IPS-20b (cell line): Measurements from ENCODE around the gene EIF2B1.
A peak's percentile ranks its signal among the peaks of the same experiment; 100 is the strongest.
"Not testable (repeated sequence)": the region's sequence is repeated elsewhere in the genome, so short reads cannot be mapped to it uniquely, and the experiment has no call there.

Experiments used
- H3K27ac ChIP-seq: one replicate; pipeline ENCODE4 v1.5.1; 2013; ENCODE audit warnings: low read length
- H3K27me3 ChIP-seq: 2 replicates; pipeline ENCODE4 v1.6.1; 2013; ENCODE audit warnings: mild to moderate bottlenecking, low read length, inconsistent platforms; ENCODE audit not compliant: insufficient read depth
- H3K36me3 ChIP-seq: 2 replicates; pipeline ENCODE4 v1.6.1; 2013; ENCODE audit warnings: low read depth, mild to moderate bottlenecking, inconsistent platforms, low read length, moderate library complexity; ENCODE audit not compliant: insufficient read depth
- H3K4me1 ChIP-seq: 2 replicates; pipeline ENCODE4 v1.6.1; 2013; ENCODE audit warnings: mild to moderate bottlenecking, control low read depth, inconsistent platforms, low read length, moderate library complexity; ENCODE audit not compliant: insufficient read depth
- H3K4me3 ChIP-seq: 2 replicates; pipeline ENCODE4 v1.5.1; 2013; ENCODE audit warnings: mild to moderate bottlenecking, low read length, inconsistent platforms
- H3K9ac ChIP-seq: 2 replicates; pipeline ENCODE4 v1.6.1; 2013; ENCODE audit warnings: low read depth, mild to moderate bottlenecking, inconsistent platforms, low read length, moderate library complexity
- H3K9me3 ChIP-seq: 2 replicates; pipeline ENCODE4 v1.6.1; 2013; ENCODE audit warnings: mild to moderate bottlenecking, low read depth, low read length, inconsistent platforms; ENCODE audit not compliant: insufficient read depth

Gene EIF2B1

DNA sequence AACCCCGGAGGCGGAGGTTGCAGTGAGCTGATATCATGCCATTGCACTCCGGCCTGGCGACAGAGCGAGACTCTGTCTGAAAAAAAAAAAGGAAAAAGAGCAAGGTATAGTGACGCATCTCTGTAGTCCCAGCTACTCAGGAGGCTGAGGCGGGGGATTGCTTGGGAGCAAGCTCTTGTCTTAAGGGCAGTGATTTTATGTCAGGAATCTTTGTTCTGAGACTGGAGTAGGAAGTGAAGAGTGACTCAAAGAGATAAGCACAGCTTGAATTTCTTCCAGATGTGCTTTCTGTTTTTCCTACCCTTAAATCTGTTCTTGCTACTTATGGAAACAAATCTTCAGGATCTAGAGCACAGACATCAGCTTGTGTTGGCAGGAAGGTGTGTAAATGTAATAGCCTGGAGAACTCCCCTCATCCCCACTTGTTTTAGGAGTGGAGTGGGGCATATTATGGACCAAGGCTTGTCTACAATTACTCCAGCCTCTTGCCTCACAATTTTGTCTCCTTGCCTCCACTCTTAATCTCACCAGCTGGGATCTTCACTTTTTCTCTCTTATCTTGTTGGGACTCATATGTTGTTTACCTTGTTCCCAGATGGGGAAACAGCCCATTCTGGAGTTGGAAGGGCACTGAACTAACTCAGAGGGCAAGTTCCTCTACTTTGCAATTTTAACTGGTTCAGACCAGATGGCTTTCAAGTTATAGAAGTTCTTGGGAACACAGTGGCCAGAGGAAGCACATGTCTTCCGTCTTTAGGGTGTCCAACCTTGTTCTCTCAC, 41.6 kb downstream of the EIF2B1 start:
- no peaks in the 10 kb centered on the region for H3K27me3 ChIP-seq
- no peaks in the 10 kb centered on the region for H3K9me3 ChIP-seq
- H3K36me3 ChIP-seq: peaks cover 96% of the 10 kb centered on the region
- H3K4me3 ChIP-seq: no peak overlapping the region
- H3K27ac ChIP-seq: no peak overlapping the region
- no peak overlapping the region for H3K9ac ChIP-seq
- no peaks in the 10 kb centered on the region for H3K4me1 ChIP-seq

DNA sequence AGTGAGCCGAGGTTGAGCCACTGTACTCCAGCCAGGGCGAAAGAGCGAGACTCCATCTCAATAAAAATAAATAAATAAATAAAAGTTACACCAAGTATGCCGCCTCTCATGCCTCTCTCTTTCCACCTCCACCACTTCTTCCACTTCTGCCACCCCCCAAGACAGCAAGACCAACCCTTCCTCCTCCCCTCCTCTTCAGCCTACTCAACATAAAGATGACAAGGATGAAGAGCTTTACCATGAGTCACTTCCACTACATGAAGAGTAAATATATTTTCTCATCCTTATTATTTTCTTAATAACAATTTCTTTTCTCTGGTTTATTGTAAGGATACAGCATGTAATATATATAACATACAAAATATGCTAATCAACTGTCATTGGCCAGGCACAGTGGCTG, 52.7 kb downstream of the EIF2B1 start:
- H3K4me3 ChIP-seq: no peak overlapping the region
- H3K36me3 ChIP-seq: no peaks in the 10 kb centered on the region
- H3K9ac ChIP-seq: no peak overlapping the region
- no peaks in the 10 kb centered on the region; the same call in 1 of the 2 replicates for H3K9me3 ChIP-seq
- peaks cover 4% of the 10 kb centered on the region; the same call in 1 of the 2 replicates for H3K4me1 ChIP-seq
- no peak overlapping the region for H3K27ac ChIP-seq
- no peaks in the 10 kb centered on the region for H3K27me3 ChIP-seq

DNA sequence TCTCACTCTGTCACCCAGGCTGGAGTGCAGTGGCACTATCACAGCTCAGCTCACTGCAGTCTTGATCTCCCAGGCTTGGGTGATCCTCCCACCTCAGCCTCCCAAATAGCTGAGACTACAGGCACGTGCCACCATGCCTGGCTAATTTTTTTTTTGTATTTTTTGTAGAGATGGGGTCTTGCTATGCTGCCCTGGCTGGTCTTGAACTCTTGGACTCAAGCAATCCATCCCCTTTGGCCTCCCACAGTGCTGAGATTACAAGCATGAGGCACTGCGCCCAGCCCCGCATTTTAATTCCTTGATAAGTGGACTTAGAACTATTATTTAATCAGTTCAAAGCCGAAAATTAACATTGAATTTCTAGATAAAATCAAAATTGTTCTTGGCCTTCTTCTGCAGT, 54.7 kb downstream of the EIF2B1 start:
- H3K4me3 ChIP-seq, H3K27me3 ChIP-seq, H3K9ac ChIP-seq, H3K4me1 ChIP-seq, H3K36me3 ChIP-seq, H3K27ac ChIP-seq, H3K9me3 ChIP-seq: not testable (repeated sequence)

DNA sequence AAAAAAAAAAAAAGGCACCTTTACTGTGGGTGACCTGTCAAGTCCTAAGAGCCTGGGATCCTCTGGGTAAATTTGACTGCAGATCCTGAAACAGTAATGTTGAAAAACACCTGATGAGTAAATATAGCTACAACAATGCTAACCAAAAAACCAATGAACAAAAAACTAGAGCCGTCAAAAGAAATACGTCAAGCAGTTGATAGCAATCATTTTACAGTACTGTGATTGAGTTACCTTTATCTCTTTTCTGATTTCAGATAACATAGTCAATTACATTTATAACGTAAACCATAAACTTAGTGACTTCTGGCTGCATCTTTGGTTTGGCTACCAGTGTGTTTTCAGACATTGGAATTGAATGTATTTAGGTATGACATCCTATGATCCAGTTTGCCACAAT, 55.2 kb downstream of the EIF2B1 start:
- Histone ChIP-seq H3K9ac (no peak overlapping the region), H3K9me3 (no peaks in the 10 kb centered on the region; the same call in 1 of the 2 replicates), H3K36me3 (no peaks in the 10 kb centered on the region), H3K4me1 (no peaks in the 10 kb centered on the region), H3K27ac (no peak overlapping the region), H3K4me3 (no peak overlapping the region), H3K27me3 (no peaks in the 10 kb centered on the region)

DNA sequence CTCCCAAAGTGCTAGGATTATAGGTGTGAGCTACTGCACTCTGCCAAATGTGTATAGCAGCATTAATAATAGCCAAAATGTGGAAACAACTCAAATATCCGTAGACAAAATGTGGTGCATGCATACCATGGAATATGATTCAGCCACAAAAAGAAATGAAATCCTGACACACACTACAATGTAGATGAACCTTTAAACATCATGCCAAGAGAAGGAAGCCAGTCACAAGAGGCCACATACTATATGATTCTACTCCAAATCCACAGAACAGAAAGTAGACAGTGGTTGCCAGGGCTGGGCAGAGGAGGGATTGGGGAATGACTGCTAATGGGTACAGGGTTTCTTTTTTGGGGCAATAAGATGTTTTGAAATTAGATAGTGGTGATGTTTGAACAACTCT, 56.9 kb downstream of the EIF2B1 start:
- Histone ChIP-seq H3K4me1 (no peaks in the 10 kb centered on the region), H3K36me3 (no peaks in the 10 kb centered on the region), H3K4me3 (no peak overlapping the region), H3K9ac (no peak overlapping the region), H3K9me3 (no peaks in the 10 kb centered on the region; the same call in 1 of the 2 replicates), H3K27ac (no peak overlapping the region), H3K27me3 (no peaks in the 10 kb centered on the region)

DNA sequence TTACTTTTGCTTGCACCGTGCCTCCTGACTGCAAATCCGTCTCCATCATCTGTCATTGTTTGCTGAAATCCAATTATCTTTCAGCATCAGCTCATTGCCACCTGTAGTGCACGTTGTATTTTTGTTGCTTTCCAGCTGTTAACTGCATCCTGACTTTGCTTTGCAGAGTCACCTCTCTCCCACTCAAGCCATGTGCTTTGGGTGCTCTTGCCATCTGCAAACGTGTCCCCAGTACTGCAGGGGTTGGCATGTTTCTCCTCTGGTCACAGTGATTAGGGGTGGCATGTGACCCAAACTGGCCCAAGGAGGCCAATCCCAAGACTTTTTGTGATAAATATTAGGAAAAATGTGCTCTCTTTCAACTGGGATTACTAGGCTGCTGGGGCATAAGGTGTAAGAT, 59.6 kb downstream of the EIF2B1 start:
- Histone ChIP-seq H3K27ac (no peak overlapping the region), H3K4me1 (peaks cover 4% of the 10 kb centered on the region; the same call in 1 of the 2 replicates), H3K4me3 (no peak overlapping the region), H3K9ac (no peak overlapping the region), H3K36me3 (no peaks in the 10 kb centered on the region), H3K9me3 (no peaks in the 10 kb centered on the region; the same call in 1 of the 2 replicates), H3K27me3 (no peaks in the 10 kb centered on the region)

DNA sequence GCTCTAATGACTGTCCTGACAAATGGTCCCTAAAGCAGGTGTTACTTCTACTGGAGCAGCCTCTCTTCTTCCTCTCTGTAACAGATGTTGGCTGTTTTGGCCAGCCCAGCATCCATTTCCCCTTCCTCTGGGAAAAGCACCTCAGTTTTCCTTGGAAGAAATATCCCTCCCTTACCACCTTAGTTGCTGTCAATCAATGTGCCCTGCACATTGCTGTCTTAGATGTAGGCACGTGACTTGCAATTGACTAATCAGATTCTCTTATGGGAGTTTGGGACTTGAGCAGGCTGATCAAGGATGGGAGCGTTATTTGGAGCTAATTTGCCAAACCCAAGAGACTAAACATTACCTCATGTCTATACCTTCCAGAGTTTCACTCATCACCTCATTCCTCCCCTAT, 61.1 kb downstream of the EIF2B1 start:
- H3K27me3 ChIP-seq: no peaks in the 10 kb centered on the region
- H3K27ac ChIP-seq: no peak overlapping the region
- H3K4me3 ChIP-seq: no peak overlapping the region
- H3K36me3 ChIP-seq: no peaks in the 10 kb centered on the region
- H3K4me1 ChIP-seq: peaks cover 4% of the 10 kb centered on the region; the same call in 1 of the 2 replicates
- no peaks in the 10 kb centered on the region; the same call in 1 of the 2 replicates for H3K9me3 ChIP-seq
- H3K9ac ChIP-seq: no peak overlapping the region

DNA sequence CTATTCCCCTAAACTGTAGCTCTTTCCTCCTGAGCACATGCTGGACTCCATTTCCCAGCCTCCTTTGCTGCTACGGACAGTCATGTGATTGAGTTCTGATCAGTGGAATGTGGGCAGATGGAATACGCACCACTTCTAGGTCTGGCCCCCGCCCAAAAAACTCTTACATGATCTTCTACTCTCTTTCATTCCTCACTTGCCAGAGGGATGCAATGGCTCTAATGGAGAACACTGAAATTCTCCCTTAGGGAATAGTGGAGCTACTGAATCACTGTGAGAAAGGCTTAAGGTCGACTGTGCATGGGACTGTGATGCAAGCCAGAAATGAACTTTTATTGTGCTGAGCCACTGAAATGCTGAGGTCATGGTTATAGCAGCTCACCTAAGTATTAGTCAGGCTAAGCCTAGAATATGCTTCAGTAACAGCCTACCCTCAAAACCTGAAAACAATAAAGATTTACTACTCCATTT, 62.1 kb downstream of the EIF2B1 start:
- peak overlapping the region; percentile 9; the same call in 1 of the 2 replicates for H3K4me3 ChIP-seq
- no peaks in the 10 kb centered on the region; the same call in 1 of the 2 replicates for H3K9me3 ChIP-seq
- H3K27ac ChIP-seq: no peak overlapping the region
- H3K27me3 ChIP-seq: no peaks in the 10 kb centered on the region
- no peak overlapping the region for H3K9ac ChIP-seq
- H3K36me3 ChIP-seq: no peaks in the 10 kb centered on the region
- H3K4me1 ChIP-seq: peaks cover 4% of the 10 kb centered on the region; the same call in 1 of the 2 replicates
